K562 (cell line): ENCODE results near the gene TMEM204. TPM values are rescaled to one million over a fixed set of nuclear protein-coding genes. Genes with fewer than 3 reads are reported as not detected.

Source experiments
- ATAC-seq: fragments of 200-7000 bp; cut with Tn5 transposase; 3 replicates; pipeline ENCODE4 v1.9.1; 2020; ENCODE audit warnings: moderate library complexity
- BruUV-seq: library from RNA; stranded (reverse); fragments of 400-500 nt; replicated peaks from 2 replicates; lab custom pipeline; 2021; lab: Mats Ljungman, UMichigan
- CTCF ChIA-PET: fragments of 300-600 bp; formaldehyde crosslinking; extraction: SDS; loops from one replicate; lab custom pipeline; 2021; ENCODE audit warnings: low intra/inter-chr PET ratio; lab: Yijun Ruan, JAX
- POLR2A ChIA-PET: fragments of 300-600, 350-650 bp; sonication (Branson Sonifier 250); formaldehyde crosslinking; extraction: SDS; loops from one replicate; lab custom pipeline; 2021; ENCODE audit warnings: antibody characterized with exemption, inconsistent platforms; lab: Yijun Ruan, JAX
- DNase-seq, 4 experiments: peaks; one replicate each; pipeline versions ENCODE4 v3.0.0 to v3.0.0-alpha.2; 2011 to 2018; ENCODE audit warnings: low spot score in 3 of 4, mixed read lengths in 3 of 4; ENCODE audit errors: extremely low read depth in 1 of 4
- FAIRE-seq: peaks from 2 replicates; lab custom pipeline; 2011; peaks lifted over from hg19 to GRCh38; lab: Jason Lieb, UNC
- H2AFZ ChIP-seq: 2 replicates; pipeline ENCODE4 v1.6.0; 2011; ENCODE audit warnings: low read depth, low read length, control low read depth, inconsistent platforms
- H3K27ac ChIP-seq: fragments of 200-600 bp; 3 replicates; pipeline ENCODE4 v1.8.0; 2011; ENCODE audit warnings: low read depth, mild to moderate bottlenecking, control low read depth, inconsistent platforms, low read length, moderate library complexity, mixed read lengths; ENCODE audit errors: extremely low read depth
- H3K27me3 ChIP-seq, 2 experiments: fragments of 300-600 bp in 1 of 2; 2 replicates in 1 of 2; 3 replicates in 1 of 2; pipeline versions ENCODE4 v1.6.0 to v1.8.0; 2011; ENCODE audit warnings: inconsistent platforms in 2 of 2, low read length in 2 of 2, mild to moderate bottlenecking in 1 of 2, mixed read lengths in 1 of 2, moderate library complexity in 1 of 2; ENCODE audit not compliant: control insufficient read depth in 2 of 2, insufficient read depth in 2 of 2
- H3K36me3 ChIP-seq: fragments of 300-600 bp; 3 replicates; pipeline ENCODE4 v1.8.0; 2011; ENCODE audit warnings: mild to moderate bottlenecking, low read length, inconsistent platforms; ENCODE audit not compliant: control insufficient read depth, insufficient read depth
- H3K4me1 ChIP-seq, 2 experiments: fragments of 200-600 bp in 1 of 2; replicated peaks in 1 of 2; 2 replicates in 1 of 2; 3 replicates in 1 of 2; pipeline versions ENCODE4 v1.5.1 to v1.8.0; 2011; ENCODE audit warnings: inconsistent platforms in 2 of 2, low read length in 2 of 2, mild to moderate bottlenecking in 1 of 2, mixed read lengths in 1 of 2, moderate library complexity in 1 of 2; ENCODE audit not compliant: control insufficient read depth in 2 of 2, insufficient read depth in 2 of 2
- H3K4me2 ChIP-seq: 2 replicates; pipeline ENCODE4 v1.6.1; 2011; ENCODE audit warnings: low read length, control low read depth, inconsistent platforms, mixed read lengths; ENCODE audit not compliant: insufficient read depth
- H3K4me3 ChIP-seq: fragments of 200-600 bp; sonication (generic), shearing (Covaris generic); 2 replicates; pipeline ENCODE4 v1.5.1; 2016; ENCODE audit warnings: control low read depth, inconsistent platforms
- H3K79me2 ChIP-seq: fragments of 200-600 bp; 3 replicates; pipeline ENCODE4 v1.8.0; 2011; ENCODE audit warnings: low read length, inconsistent platforms; ENCODE audit not compliant: control insufficient read depth, insufficient read depth
- H3K9ac ChIP-seq, 2 experiments: 2 replicates each; pipeline versions ENCODE4 v1.6.0 to v1.6.1; 2011; ENCODE audit warnings: low read depth in 2 of 2, low read length in 2 of 2, control low read depth in 1 of 2, inconsistent platforms in 1 of 2, mild to moderate bottlenecking in 1 of 2, mixed read lengths in 1 of 2; ENCODE audit not compliant: insufficient read depth in 1 of 2
- H3K9me1 ChIP-seq: one replicate; pipeline ENCODE4 v1.6.0; 2011; ENCODE audit warnings: inconsistent platforms, mild to moderate bottlenecking, low read length, moderate library complexity; ENCODE audit not compliant: control insufficient read depth, insufficient read depth
- H3K9me3 ChIP-seq: replicated peaks from 2 replicates; pipeline ENCODE4 v1.5.1; 2011; ENCODE audit warnings: low read depth, low read length, inconsistent platforms; ENCODE audit not compliant: control insufficient read depth, insufficient read depth
- H4K20me1 ChIP-seq: replicated peaks from 2 replicates; pipeline ENCODE4 v1.6.1; 2011; ENCODE audit warnings: low read length, inconsistent platforms, mixed read lengths; ENCODE audit not compliant: control insufficient read depth, insufficient read depth
- HNRNPL ChIP-seq: fragments of 200-400 bp; formaldehyde crosslinking; IDR thresholded peaks from 2 replicates; pipeline ENCODE4 v1.6.1; 2017; ENCODE audit warnings: low read depth, mild to moderate bottlenecking, low read length
- LCOR ChIP-seq: sonication (generic); formaldehyde crosslinking; IDR thresholded peaks from 2 replicates; pipeline ENCODE4 v1.8.0; 2022; ENCODE audit warnings: mild to moderate bottlenecking, missing genetic modification reagents
- RAD21 ChIP-seq, 2 experiments: fragments of 250-450 bp in 1 of 2; fragments of 450-650 bp in 1 of 2; sonication (Bioruptor Pico) in 1 of 2; formaldehyde crosslinking in 1 of 2; IDR thresholded peaks in 1 of 2; conservative IDR thresholded peaks in 1 of 2; 2 replicates each; pipeline versions ENCODE4 v1.4.0 to v1.8.0; 2020 to 2022; ENCODE audit warnings: mild to moderate bottlenecking in 2 of 2, moderate library complexity in 1 of 2
- TAF7 ChIP-seq: fragments of 450-650 bp; IDR thresholded peaks from 2 replicates; pipeline ENCODE4 v1.6.1; 2016; ENCODE audit warnings: missing genetic modification characterization, missing compliant biosample characterization
- WGBS: fragments of 100-300 bp; shearing (Covaris generic); methylation state at CpG from one replicate; pipeline ENCODE4 v1.1.6; 2016; ENCODE audit warnings: low coverage, mixed read lengths; ENCODE audit not compliant: insufficient coverage; ENCODE audit errors: missing lambda C conversion rate; 5-methylcytosine and 5-hydroxymethylcytosine counted together
- in situ Hi-C: fragments of 300-500 bp; cut with MboI; formaldehyde crosslinking; loops from 4 replicates; pipeline ENCODE4 v1.15.0; 2018; ENCODE audit warnings: inconsistent platforms, mixed read lengths
- intact Hi-C: fragments of 100-400 bp; cut with micrococcal nuclease; formaldehyde crosslinking; loops from 2 replicates; pipeline ENCODE4 v1.14.2; 2022
- polyA plus RNA-seq, 8 experiments: library from polyadenylated mRNA; depleted of rRNA in 4 of 8; stranded (reverse) in 5 of 8; unstranded in 3 of 8; fragments of >200 nt; fragmentation: Nextera tagmentation in 2 of 8; fragmentation: Illumina TruSeq in 1 of 8; extraction: Ambion mirVana in 2 of 8; extraction: Trizol in 1 of 8; gene quantifications; 2 replicates each; pipeline versions ENCODE4 v1.2.1 to v1.2.3, GENCODE V29; 2011 to 2014; ENCODE audit warnings: inconsistent platforms in 1 of 8, missing spikeins in 1 of 8
- total RNA-seq, 7 experiments: library from RNA; depleted of rRNA in 6 of 7; stranded (reverse); fragments of >200 nt in 6 of 7; fragmentation: Illumina TruSeq in 2 of 7; extraction: Trizol in 2 of 7; gene quantifications; 2 replicates each; pipeline versions ENCODE4 v1.2.1 to v1.2.3, GENCODE V29; 2011 to 2021; ENCODE audit warnings: low replicate concordance in 1 of 7
- TF ChIP-seq, protein P1 (sequence below), 3 experiments: IDR thresholded peaks in 2 of 3; conservative IDR thresholded peaks in 1 of 3; 2 replicates each; pipeline ENCODE4 v1.5.1; 2011 to 2012; ENCODE audit warnings: low read length in 3 of 3, mild to moderate bottlenecking in 3 of 3, control low read depth in 2 of 3, improper control_type of control experiment in 1 of 3, inconsistent platforms in 1 of 3, low read depth in 1 of 3, mixed read lengths in 1 of 3, moderate library complexity in 1 of 3; ENCODE audit not compliant: insufficient read depth in 2 of 3

Gene TMEM204
- total and polyA plus RNA-seq, 9 of the 15 experiments (the other 6 are each of a cell fraction or from before 2014, with no cell fraction given), result 0.04 to 0.18 TPM; not detected in 7

GRCh38 chr16:1538804-1539520 is 5.5 kb downstream of the TMEM204 start:
- peak; percentile 21; the same call in 2 of the 3 replicates for ATAC-seq
- TF ChIP-seq HNRNPL (0 out of 2 replicates have a peak, but pooled peaks have one; percentile 59), LCOR (no peak), RAD21 (CRISPR knock-in tag; conservative IDR thresholded peaks at IDR 0.05 in 1 of 2, IDR thresholded peaks at IDR 0.05 in 1 of 2) (peak in 1 of 2 experiments; percentile 33; a peak in 1 of 4 replicates), TAF7 (tag) (no peak)
- TF ChIP-seq, protein P1, sequence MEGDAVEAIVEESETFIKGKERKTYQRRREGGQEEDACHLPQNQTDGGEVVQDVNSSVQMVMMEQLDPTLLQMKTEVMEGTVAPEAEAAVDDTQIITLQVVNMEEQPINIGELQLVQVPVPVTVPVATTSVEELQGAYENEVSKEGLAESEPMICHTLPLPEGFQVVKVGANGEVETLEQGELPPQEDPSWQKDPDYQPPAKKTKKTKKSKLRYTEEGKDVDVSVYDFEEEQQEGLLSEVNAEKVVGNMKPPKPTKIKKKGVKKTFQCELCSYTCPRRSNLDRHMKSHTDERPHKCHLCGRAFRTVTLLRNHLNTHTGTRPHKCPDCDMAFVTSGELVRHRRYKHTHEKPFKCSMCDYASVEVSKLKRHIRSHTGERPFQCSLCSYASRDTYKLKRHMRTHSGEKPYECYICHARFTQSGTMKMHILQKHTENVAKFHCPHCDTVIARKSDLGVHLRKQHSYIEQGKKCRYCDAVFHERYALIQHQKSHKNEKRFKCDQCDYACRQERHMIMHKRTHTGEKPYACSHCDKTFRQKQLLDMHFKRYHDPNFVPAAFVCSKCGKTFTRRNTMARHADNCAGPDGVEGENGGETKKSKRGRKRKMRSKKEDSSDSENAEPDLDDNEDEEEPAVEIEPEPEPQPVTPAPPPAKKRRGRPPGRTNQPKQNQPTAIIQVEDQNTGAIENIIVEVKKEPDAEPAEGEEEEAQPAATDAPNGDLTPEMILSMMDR (IDR thresholded peaks at IDR 0.05 in 2 of 3, conservative IDR thresholded peaks at IDR 0.05 in 1 of 3; ENCODE audit: insufficient read depth in 2 of 3, low read depth in 1 of 3, low read length in 3 of 3), result peak in 2 of 3 experiments; percentile 36 to 50; a peak in 4 of 6 replicates
- TF ChIP-seq, all 486 proteins: peak for 3
- Histone ChIP-seq H3K36me3 (no peaks in the 10 kb centered on the region), H3K79me2 (no peaks in the 10 kb centered on the region), H3K27ac (no peak overlapping the region), H2AFZ (no peak overlapping the region), H3K9me1 (no peaks in the 10 kb centered on the region), H4K20me1 (0 out of 2 replicates have a peak, but pooled peaks cover 7% of the 10 kb centered on the region), H3K4me1 (peaks cover 11 to 78% of the 10 kb centered on the region in 2 experiments; a peak in 4 of 5 replicates), H3K4me2 (no peak overlapping the region), H3K4me3 (no peak overlapping the region), H3K9me3 (no peaks in the 10 kb centered on the region), H3K27me3 (peaks cover 4 to 28% of the 10 kb centered on the region in 2 experiments; a peak in 3 of 5 replicates), H3K9ac (no peak overlapping the region; a peak in 1 of 4 replicates)
- peak in 1 of 4 experiments; percentile 25 for DNase-seq
- FAIRE-seq, result no peak
- 40% methylated on average over 16 of the region's 22 CpGs for WGBS
- ChIA-PET POLR2A (interaction anchor here (0.6 kb wide), 1 partner anchor 178 kb away, joined by 3 read pairs; no protein-coding TSS in a partner anchor), CTCF (no interaction called here)
- BruUV-seq, result no TSS peak
- in situ Hi-C loops, result no loop called here
- intact Hi-C loops, result no loop called here
